Stimulated activated CD8-positive, alpha-beta memory T cell treated with anti-CD3 and anti-CD28 coated beads, Interleukin-12 subunit alpha, Interleukin-12 subunit beta, amount 100 ng/mL, for 24 hours (primary cell): ENCODE data around the gene CDK3.

Experiments used
- DNase-seq: peaks from one replicate; pipeline ENCODE4 v3.0.0-alpha.2; 2020; ENCODE audit errors: extremely low read depth

The CDK3 gene

GRCh38 chr17:76014100-76014924 is 13.7 kb downstream of the CDK3 start:
- DNase-seq: peak; percentile 51

- DNase-seq: no peak
Measured at GRCh38 chr17:76014925-76015261, 14.2 kb downstream of the CDK3 start.

DNA sequence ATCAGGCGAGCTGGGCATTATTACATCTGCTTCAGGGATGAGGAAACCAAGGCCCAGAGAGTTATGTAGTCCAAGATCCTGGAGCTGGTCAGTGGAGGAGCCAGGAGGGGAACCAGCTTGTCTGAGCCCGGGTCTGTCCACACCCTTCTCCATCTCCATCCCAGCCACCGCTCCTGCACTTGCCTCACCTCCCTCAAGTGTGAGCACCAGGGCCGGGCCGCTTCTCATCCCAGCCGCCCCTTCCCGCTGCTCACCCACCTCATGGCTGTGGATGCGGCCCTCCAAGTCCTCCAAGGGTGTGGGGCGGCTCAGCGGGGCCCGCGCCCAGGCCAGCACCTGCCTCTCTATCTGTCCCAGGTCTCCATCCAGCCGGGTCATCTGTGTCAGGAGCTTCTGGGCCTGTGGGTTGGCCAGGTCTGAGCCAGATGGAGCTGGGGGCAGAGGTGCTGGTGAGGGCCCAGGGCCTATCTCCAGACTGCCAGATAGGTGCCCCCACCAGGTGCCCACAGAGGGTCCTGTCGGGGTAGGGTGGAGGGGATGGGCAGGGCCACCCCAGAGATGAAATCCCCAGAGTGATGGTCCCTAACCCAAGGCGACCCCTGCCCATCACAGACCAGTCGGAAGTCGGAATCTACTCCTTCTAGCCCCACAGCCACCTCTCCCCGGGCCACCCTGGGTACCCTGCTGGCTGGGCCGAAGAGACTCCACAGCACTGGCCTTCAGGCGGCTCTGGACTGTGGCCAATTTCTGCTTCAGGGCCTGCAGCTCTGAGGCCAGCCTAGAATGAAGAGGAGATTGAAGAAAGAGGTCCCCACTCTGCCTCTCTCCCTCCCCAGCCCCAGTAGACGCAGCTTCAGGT is 17.1 kb downstream of the CDK3 start:
- DNase-seq: no peak

GRCh38 chr17:76018340-76018680 is 17.7 kb downstream of the CDK3 start:
- DNase-seq: no peak

GRCh38 chr17:76018801-76019200 is 18.1 kb downstream of the CDK3 start:
- DNase-seq: no peak

DNA sequence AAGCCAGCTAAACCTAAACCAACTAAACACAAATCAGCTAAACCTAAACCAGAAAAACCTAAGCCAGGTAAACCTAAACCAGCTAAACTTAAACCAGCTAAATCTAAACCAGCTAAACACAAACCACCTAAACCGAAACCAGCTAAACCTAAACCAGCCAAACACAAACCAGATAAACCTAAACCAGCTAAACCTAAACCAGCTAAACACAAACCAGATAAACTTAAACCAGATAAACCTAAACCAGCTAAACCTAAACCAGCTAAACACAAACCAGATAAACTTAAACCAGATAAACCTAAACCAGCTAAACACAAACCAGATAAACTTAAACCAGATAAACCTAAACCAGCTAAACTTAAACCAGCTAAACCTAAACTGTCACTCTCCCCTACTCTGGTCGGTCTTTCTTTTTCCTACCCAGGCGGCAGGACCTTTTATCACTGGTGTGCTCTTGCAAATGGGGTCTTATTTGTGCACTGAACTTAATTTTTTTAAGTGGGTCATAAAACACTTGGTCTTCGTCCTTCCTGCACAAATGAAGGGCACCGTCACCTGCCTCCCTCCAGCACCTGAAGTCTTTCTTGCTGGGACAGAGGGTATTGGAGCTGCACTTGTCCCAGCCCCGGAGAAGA is 19.3 kb downstream of the CDK3 start:
- no peak for DNase-seq

GRCh38 chr17:76022285-76022684 is 21.6 kb downstream of the CDK3 start:
- no peak for DNase-seq

DNA sequence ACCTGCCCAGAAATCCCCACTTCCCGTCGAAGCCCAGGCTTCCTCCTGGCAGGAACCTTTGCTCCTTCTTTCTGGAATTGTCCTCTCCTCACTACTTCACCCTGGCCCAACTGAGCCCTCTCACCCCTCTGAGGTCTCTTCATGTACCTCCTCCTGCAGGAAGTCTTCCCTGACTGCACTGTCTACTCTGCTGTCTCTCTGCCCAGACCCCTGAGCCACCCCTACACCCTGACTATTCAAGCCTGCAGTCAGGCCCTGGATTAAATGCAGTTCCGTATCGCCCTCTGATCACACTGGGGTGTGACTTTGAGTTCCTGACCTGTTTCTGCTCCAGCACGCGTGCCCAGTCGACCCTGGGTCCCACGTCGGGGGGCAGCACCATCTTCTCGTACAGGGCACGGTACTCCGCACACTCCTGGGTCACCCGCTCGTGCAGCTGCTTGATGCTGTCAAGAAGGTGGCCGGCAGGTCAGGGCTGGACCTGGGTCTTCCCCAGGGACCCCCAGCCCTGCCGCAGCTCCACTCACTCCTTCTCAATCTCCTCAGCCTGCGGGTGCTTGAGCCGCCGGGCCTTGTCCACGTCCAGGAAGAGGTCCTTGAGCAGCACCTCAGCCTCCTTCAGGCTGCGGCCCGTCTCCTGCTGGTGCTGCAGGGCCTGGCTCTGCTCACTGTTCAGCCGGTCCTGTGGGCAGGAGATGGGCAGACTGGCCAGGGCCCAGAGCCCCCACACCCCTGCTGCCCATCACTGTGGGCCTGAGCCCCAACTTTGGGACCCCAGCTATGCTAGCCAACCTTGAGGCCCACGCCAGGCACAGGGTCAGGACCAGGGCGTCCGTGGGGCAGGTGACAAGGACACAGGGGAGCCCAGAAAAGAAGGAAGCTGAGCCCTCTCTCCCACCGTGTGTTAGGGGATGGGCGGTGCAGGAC is 22.6 kb downstream of the CDK3 start:
- DNase-seq: no peak

DNA sequence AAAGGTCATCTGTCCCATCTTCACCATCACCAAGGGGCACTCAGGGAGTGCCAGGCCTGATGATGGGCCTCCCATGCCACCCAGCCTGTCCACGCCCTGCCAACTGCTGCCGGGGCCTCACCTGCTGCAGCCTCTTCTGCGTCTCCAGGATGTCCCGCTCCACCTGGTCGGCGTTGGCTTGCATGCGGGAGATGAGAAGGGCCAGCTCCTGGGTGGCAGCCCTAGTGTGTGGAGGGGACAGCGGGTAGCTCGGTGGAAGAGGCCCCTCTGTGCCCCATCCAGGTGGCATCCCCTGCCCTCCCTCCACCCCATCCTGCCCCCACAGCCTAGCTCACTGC is 23.2 kb downstream of the CDK3 start:
- DNase-seq: no peak

GRCh38 chr17:76024353-76024752 is 23.7 kb downstream of the CDK3 start:
- DNase-seq: no peak

- DNase-seq: no peak
Measured at GRCh38 chr17:76025294-76025693, 24.6 kb downstream of the CDK3 start.

DNA sequence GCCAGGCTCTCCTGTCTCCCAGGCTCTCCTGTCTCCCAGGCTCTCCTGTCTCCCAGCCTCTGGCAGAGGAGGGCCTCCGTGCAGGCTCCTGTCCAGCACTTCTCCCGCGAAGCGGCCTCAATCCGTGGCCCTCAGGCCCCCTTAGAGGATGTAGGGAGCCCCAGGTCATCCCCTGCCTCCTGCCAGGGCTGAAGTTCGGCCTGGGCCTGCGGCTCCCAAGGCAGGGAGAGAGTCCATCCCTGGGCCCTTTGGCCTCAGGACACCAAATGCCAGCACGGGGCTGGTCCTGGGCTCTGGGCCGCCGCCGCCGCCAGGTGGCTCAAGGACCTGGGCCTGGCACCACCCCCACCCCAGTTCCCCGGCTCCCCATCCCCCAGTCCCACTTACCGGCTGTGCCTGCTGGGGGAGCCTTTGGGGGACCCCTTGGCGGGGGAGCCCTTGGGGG is 26.1 kb downstream of the CDK3 start:
- DNase-seq: no peak

DNA sequence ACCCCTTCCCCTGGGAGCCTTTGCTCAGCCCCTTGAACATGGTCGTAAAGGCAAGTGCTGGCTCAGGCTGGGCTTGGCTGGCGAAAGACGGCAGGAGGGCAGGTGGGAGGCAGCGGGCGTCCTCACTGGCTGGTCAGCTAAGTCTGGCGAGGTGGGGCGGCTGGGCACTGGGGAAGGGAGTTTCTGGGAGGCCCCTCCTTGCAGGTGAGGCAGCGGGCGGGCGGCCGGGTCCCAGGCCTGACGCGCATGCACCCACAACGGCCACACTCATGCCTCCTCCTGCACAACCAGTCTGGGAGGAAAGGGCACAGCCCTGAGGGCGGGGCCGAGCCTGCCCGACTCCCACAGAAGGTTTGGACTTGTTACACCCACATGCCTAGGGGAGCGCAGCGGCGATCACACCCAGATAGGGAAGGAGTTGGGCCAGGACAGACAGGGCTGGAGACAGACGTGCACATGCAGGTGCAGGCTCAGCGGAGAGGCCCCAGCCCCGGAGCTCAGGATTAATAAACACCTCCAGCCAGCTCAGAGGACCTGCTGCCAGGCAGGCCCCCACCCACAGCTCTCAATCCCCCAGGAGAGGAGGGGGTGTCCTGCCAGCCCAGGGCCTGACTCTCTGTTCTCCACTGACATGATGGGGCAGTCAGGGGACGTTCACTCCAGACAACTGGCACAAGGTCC is 26.6 kb downstream of the CDK3 start, which contains the start of gene EVPL:
Gene EVPL (minus strand): TSS at position 148 of the 681 bp plus-strand sequence. CDS start 108 bp downstream, at position 40.
- DNase-seq: no peak

DNA sequence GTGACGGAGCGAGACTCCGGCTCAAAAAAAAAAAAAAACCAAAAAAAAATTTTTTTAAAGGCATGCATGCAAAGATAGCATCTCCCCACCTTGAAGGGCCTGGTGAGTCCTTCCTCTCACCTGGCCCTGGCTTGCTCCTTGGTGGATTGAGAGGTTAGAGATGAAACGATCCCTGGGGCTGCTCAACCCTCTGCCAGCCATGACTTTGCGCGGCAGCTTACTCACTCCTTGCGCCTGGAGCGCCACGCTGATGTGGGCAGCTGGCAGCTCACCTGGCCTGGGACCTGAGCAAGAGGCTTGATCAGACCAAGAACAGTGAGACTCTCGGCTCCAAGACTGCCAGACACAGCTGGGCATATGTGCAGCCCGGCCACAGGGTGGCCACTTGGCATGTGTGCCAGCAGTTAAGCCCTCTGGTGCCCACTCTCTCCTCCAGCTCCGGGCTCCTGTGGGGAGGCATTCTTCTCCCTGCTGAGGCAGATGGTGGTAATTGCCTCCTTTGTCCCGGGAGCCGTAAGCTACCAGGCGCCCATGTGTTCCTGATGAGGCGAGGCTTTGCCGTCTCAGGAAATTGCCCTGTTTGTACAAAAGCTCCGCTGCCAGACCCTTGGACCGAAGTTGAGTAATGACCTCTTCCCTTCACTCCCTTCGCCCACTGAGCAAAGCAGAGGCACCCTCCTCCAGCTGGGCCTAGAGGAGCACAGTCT is 31.6 kb downstream of the CDK3 start:
- DNase-seq: no peak

DNA sequence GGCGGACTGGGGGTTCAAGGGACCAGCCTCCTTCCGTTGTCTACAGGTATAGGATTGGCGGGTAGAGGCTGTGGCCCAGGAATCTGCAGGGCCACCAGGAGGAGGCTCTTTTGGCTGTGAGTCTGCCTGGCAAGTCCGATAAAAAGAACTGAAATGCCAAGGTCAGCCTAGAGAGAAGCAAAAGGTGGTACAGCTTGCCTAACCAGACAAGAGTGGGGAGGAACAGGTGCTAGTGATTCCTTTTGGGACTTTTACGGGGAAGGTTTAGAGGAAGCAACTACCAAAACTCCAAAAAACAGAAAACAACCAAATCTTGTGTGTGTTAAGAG is 32.1 kb downstream of the CDK3 start:
- no peak for DNase-seq

GRCh38 chr17:76033139-76033538 is 32.5 kb downstream of the CDK3 start:
- DNase-seq: no peak

- no peak for DNase-seq
Measured at GRCh38 chr17:76034428-76035350, 34.0 kb downstream of the CDK3 start.

GRCh38 chr17:76036497-76037261 is 36.0 kb downstream of the CDK3 start:
- no peak for DNase-seq

DNA sequence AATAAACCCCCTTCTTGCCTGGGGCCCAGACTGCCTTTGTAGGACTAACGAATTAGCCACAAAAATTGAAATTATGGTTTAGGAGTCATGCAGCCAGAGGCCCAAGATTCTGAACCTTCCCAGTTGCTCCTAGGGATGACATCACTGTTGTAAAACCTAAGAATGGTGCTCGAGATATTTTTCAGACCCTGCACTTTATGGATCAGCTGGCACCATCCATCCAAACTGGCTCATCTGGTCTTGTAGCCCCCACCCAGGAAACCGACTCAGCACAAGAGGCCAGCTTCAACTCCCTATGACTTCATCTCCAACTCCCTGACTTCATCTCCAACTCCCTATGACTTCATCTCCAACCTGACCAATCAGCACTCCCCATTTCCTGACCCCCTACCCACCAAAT is 37.4 kb downstream of the CDK3 start:
- DNase-seq: no peak
